Fibroblast of lung (primary cell): ENCODE data around the gene USP6NL.

Source experiments
- EZH2 ChIP-seq: IDR thresholded peaks from 2 replicates; pipeline ENCODE4 v1.5.1; 2012; ENCODE audit warnings: low read length, control low read depth, mild to moderate bottlenecking; ENCODE audit errors: missing control alignments
- TF ChIP-seq, protein P1 (sequence below), 2 donors: IDR thresholded peaks in 1 of 2; conservative IDR thresholded peaks in 1 of 2; 1 replicate in 1 of 2; 2 replicates in 1 of 2; pipeline ENCODE4 v1.5.1; 2011 to 2012; ENCODE audit warnings: low read length in 2 of 2, control low read depth in 1 of 2, inconsistent platforms in 1 of 2, low read depth in 1 of 2, mild to moderate bottlenecking in 1 of 2

DNA sequence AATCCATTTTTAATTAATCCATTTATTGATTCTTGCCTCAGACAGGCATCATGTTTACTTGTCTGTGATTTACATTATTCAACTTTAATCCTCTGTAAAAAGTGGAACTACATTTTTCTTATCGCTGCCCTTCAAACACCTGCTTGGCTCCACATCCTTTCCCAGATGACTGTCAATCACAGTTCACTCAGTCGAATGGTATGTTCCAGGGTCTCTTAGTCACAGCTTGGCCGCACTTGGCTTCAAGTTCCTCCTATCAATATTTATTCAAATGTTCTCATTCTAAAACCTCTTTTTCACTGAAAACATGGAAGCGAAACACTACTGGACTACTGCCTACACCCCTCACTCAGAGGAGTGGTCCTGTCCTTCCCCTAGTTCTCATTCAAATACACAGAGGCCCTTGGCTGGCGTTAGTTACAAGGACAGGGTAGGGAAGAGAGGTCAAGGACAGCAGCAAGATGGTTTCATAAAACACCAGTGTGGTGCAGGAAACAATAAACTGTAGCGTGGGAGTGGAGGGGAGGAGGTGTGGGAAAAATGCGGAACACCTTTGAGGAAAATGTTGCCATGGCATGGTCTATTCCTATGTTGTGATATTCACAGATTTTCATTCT is 143.2 kb downstream of the USP6NL start:
- TF ChIP-seq, protein P1, sequence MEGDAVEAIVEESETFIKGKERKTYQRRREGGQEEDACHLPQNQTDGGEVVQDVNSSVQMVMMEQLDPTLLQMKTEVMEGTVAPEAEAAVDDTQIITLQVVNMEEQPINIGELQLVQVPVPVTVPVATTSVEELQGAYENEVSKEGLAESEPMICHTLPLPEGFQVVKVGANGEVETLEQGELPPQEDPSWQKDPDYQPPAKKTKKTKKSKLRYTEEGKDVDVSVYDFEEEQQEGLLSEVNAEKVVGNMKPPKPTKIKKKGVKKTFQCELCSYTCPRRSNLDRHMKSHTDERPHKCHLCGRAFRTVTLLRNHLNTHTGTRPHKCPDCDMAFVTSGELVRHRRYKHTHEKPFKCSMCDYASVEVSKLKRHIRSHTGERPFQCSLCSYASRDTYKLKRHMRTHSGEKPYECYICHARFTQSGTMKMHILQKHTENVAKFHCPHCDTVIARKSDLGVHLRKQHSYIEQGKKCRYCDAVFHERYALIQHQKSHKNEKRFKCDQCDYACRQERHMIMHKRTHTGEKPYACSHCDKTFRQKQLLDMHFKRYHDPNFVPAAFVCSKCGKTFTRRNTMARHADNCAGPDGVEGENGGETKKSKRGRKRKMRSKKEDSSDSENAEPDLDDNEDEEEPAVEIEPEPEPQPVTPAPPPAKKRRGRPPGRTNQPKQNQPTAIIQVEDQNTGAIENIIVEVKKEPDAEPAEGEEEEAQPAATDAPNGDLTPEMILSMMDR (conservative IDR thresholded peaks at IDR 0.05 in 1 of 2, IDR thresholded peaks at IDR 0.05 in 1 of 2; ENCODE audit: low read depth in 1 of 2, low read length in 2 of 2) = no peak
- no peak for TF ChIP-seq EZH2
